ENCODE measurements around the gene CCR5. TPM values are rescaled to one million over a fixed set of nuclear protein-coding genes. Genes with fewer than 3 reads are reported as not detected.

The CCR5 gene
- total RNA-seq, 1 donor from 2014 or later, result 0.55 TPM

DNA sequence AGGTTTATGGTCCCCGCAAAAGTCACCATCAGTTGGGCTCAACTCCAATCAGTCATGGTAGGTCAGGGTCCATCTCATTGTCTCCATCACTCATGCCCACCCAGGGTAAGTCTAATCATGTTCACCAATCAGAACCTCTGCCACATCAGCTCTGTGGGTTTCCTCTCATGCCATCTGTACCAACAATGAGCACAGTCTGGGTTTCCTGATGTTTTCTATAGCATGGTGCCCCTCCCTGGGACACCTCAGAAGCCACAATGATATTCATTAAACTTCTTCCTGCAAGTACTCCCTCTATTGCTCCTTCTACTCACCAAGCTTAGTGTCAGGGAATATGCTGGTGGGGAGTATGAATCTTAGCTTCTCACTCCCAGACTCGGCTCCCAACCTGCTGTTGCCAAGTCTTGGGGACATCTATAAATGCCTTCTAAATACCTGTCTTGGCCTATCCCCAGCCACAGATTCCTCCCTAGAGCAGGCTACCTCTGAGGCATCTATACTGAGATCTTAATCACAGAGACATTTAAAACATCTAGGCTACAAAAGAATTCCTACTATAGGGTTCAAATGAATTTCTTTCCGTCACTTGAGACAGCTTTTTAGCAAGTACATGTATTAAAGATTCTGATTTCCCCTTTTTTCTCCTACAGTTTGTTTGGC, 21.8 kb upstream of the CCR5 start:
- intact Hi-C loops (cut with micrococcal nuclease), result no loop called here
- no peaks in the 10 kb centered on the region for H3K36me3 Mint-ChIP-seq (ENCODE audit: low read depth)
- ChIA-PET CTCF (no interaction called here), POLR2A (no interaction called here)
- peaks cover 5% of the 10 kb centered on the region for H3K9me3 Mint-ChIP-seq
- ATAC-seq (ENCODE audit: low read depth) (no peak), DNase-seq (no peak)
- peak overlapping the region; percentile 63 for H3K27ac Mint-ChIP-seq
- H3K27me3 Mint-ChIP-seq, result no peaks in the 10 kb centered on the region
- TF ChIP-seq, protein P1, sequence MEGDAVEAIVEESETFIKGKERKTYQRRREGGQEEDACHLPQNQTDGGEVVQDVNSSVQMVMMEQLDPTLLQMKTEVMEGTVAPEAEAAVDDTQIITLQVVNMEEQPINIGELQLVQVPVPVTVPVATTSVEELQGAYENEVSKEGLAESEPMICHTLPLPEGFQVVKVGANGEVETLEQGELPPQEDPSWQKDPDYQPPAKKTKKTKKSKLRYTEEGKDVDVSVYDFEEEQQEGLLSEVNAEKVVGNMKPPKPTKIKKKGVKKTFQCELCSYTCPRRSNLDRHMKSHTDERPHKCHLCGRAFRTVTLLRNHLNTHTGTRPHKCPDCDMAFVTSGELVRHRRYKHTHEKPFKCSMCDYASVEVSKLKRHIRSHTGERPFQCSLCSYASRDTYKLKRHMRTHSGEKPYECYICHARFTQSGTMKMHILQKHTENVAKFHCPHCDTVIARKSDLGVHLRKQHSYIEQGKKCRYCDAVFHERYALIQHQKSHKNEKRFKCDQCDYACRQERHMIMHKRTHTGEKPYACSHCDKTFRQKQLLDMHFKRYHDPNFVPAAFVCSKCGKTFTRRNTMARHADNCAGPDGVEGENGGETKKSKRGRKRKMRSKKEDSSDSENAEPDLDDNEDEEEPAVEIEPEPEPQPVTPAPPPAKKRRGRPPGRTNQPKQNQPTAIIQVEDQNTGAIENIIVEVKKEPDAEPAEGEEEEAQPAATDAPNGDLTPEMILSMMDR (IDR thresholded peaks at IDR 0.05), result no peak
- peak overlapping the region; percentile 21 for H3K4me3 Mint-ChIP-seq
- H3K4me1 Mint-ChIP-seq, result peaks cover 61% of the 10 kb centered on the region

DNA sequence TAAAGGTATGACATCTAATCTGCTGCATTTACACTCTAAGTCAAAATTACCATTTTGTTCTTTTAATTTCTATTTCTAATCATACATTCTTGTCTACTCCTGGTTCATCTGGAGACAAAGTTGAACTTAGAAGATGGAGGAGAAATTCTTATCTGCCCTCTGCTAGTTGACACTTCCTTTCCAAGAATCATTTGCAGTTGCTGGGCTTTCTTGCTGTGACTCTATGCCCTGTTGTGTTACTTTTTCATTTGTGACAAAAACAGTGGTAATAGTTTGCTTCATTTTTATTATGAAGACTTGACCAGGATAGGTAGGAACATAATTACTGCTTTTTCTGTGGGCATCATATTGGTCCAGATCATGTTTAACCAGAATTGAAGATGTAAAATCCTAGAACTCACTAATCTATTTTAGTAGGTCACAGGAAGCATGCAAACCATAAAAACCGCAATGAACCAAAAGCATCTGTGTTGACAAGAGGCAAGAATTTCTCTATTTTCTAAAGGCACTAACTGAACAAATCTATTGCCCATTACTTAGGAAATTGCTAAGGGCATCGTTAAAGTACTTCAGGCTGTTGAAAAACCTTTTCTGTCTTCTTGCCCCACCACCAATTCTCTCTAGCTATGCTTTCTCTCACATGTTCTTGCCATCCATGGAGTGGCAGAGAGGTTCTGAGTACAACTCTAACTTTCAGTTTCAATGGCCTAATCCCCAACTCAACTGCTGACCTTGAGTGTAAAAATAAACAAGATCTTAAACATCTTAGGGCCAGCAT, 21.1 kb upstream of the CCR5 start:
- H3K4me3 Mint-ChIP-seq, result peak overlapping the region; percentile 49
- TF ChIP-seq, protein P1 (IDR thresholded peaks at IDR 0.05), result no peak
- H3K4me1 Mint-ChIP-seq, result peaks cover 67% of the 10 kb centered on the region
- POLR2A ChIA-PET, result interaction anchor here (0.7 kb wide), 1 partner anchor 50 kb away, joined by 4 read pairs; no protein-coding TSS in a partner anchor
- peak; percentile 21 for ATAC-seq (ENCODE audit: low read depth)
- H3K27ac Mint-ChIP-seq, result peak overlapping the region; percentile 63
- H3K36me3 Mint-ChIP-seq (ENCODE audit: low read depth), result no peaks in the 10 kb centered on the region
- intact Hi-C loops (cut with micrococcal nuclease), result no loop called here
- peaks cover 3% of the 10 kb centered on the region for H3K9me3 Mint-ChIP-seq
- no peaks in the 10 kb centered on the region for H3K27me3 Mint-ChIP-seq
- no peak for DNase-seq
- CTCF ChIA-PET, result interaction anchor here (1.1 kb wide), 1 partner anchor 19 kb away, joined by 4 read pairs; no protein-coding TSS in a partner anchor

DNA sequence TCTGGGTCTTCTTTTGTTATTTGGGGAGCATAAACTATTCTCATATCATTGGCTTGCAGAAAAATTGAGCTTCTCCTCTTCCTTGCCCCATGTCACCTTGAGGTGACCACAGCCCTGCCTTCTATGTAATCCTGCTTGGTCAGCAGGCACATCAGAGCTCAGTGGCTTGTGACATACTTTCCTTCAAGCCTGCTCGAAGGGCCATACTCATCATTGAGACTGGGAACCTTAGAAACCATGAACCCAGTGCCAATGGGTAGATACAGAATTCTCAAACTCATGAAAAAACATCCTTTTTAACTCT, 20.5 kb upstream of the CCR5 start:
- intact Hi-C loops (cut with micrococcal nuclease), result no loop called here

DNA sequence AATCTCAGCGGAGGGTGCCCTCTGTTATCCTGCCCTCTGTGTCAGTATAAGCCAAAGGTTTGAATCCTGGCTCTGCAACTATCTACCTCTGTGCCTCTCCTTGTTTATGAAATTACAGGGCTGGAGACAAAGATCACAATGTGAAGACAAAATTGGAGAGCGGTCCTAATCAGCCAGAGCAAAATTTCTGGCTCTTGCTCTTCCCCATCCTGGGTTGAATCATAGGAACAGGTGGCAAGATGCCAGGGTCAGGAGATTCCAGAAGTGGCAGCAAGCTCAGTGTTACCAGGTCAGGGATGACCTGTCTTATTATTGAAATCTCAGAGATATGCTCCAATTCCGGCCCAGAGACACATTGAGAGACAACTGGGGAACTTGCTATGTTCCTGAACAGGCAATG, 19.1 kb upstream of the CCR5 start:
- no peaks in the 10 kb centered on the region for H3K9me3 Mint-ChIP-seq
- no peaks in the 10 kb centered on the region for H3K36me3 Mint-ChIP-seq (ENCODE audit: low read depth)
- H3K4me1 Mint-ChIP-seq, result peaks cover 78% of the 10 kb centered on the region
- H3K27ac Mint-ChIP-seq, result no peak overlapping the region
- no peaks in the 10 kb centered on the region for H3K27me3 Mint-ChIP-seq
- TF ChIP-seq, protein P1 (IDR thresholded peaks at IDR 0.05), result no peak
- no peak for DNase-seq
- no peak overlapping the region for H3K4me3 Mint-ChIP-seq
- ChIA-PET POLR2A (no interaction called here), CTCF (interaction anchor here (0.7 to 1.4 kb wide), 3 partner anchors 27 to 32 kb away, joined by 3 read pairs; no protein-coding TSS in a partner anchor)
- intact Hi-C loops (cut with micrococcal nuclease), result no loop called here
- no peak for ATAC-seq (ENCODE audit: low read depth)

More for the DNA sequence above, 20.5 kb upstream of the CCR5 start:
- TF ChIP-seq, protein P1 (IDR thresholded peaks at IDR 0.05), result no peak
- POLR2A ChIA-PET, result interaction anchor here (0.7 kb wide), 1 partner anchor 50 kb away, joined by 4 read pairs; no protein-coding TSS in a partner anchor
- H3K27me3 Mint-ChIP-seq, result no peaks in the 10 kb centered on the region
- CTCF ChIA-PET, result interaction anchor here (1.1 kb wide), 1 partner anchor 18 kb away, joined by 4 read pairs; no protein-coding TSS in a partner anchor
- peak overlapping the region; percentile 49 for H3K4me3 Mint-ChIP-seq
- no peaks in the 10 kb centered on the region for H3K36me3 Mint-ChIP-seq (ENCODE audit: low read depth)
- H3K9me3 Mint-ChIP-seq, result peaks cover 3% of the 10 kb centered on the region
- peak overlapping the region; percentile 44 for H3K27ac Mint-ChIP-seq
- ATAC-seq (ENCODE audit: low read depth) (no peak), DNase-seq (no peak)
- peaks cover 72% of the 10 kb centered on the region for H3K4me1 Mint-ChIP-seq

- TF ChIP-seq, protein P1 (IDR thresholded peaks at IDR 0.05), result no peak
- Mint-ChIP-seq H3K4me1 (peaks cover 81% of the 10 kb centered on the region), H3K9me3 (no peaks in the 10 kb centered on the region), H3K36me3 (ENCODE audit: low read depth) (no peaks in the 10 kb centered on the region), H3K27me3 (no peaks in the 10 kb centered on the region), H3K27ac (no peak overlapping the region), H3K4me3 (peak overlapping the region; percentile 42)
- ATAC-seq (ENCODE audit: low read depth), result no peak
- DNase-seq, result no peak
- intact Hi-C loops (cut with micrococcal nuclease), result no loop called here
- POLR2A ChIA-PET, result no interaction called here
- CTCF ChIA-PET, result interaction anchor here (0.6 to 1.5 kb wide), 4 partner anchors 9 to 415 kb away, joined by 3 to 4 read pairs (median 3); no protein-coding TSS in a partner anchor
Measured at GRCh38 chr3:46353090-46353489, 17.7 kb upstream of the CCR5 start.
